GM19395 (cell line): ENCODE results near the gene EXO5.
"Not testable (repeated sequence)": the region's sequence is repeated elsewhere in the genome, so short reads cannot be mapped to it uniquely, and the experiment has no call there.

Experiments
- ATAC-seq: cut with Tn5 transposase; IDR thresholded peaks from one replicate; pipeline ENCODE4 v1.9.1; 2021; ENCODE audit warnings: mild to moderate bottlenecking, moderate library complexity; ENCODE audit not compliant: unreplicated experiment

Gene EXO5

GRCh38 chr1:40546957-40547356 lies 38.4 kb downstream of the EXO5 start:
- no peak for ATAC-seq

GRCh38 chr1:40553017-40553416 lies 44.5 kb downstream of the EXO5 start:
- no peak for ATAC-seq

- ATAC-seq, result not testable (repeated sequence)
Measured at GRCh38 chr1:40554807-40555206, 46.2 kb downstream of the EXO5 start.

- ATAC-seq, result no peak
Measured at GRCh38 chr1:40556121-40556520, 47.6 kb downstream of the EXO5 start.

GRCh38 chr1:40558241-40558640 lies 49.7 kb downstream of the EXO5 start:
- ATAC-seq, result not testable (repeated sequence)

GRCh38 chr1:40562185-40562584 lies 53.6 kb downstream of the EXO5 start:
- ATAC-seq, result no peak

GRCh38 chr1:40563266-40563665 lies 54.7 kb downstream of the EXO5 start:
- ATAC-seq, result no peak

- no peak for ATAC-seq
Measured at GRCh38 chr1:40564506-40564905, 55.9 kb downstream of the EXO5 start.

- ATAC-seq, result no peak
Measured at GRCh38 chr1:40564913-40565312, 56.3 kb downstream of the EXO5 start.
